Endothelial cell (in vitro differentiated cells): ENCODE measurements around the gene NPHP3. TPM values are rescaled to one million over a fixed set of nuclear protein-coding genes. Genes with fewer than 3 reads are reported as not detected.
"Not testable (repeated sequence)": the region's sequence is repeated elsewhere in the genome, so short reads cannot be mapped to it uniquely, and the experiment has no call there.

ENCODE experiments used
- DNase-seq: peaks from one replicate; pipeline ENCODE4 v3.0.0; 2021; ENCODE audit warnings: low spot score
- H3K27ac Mint-ChIP-seq: one replicate; pipeline ENCODE4 v1.8.0; 2021; ENCODE audit warnings: mixed read lengths, inconsistent platforms; ENCODE audit not compliant: unreplicated experiment
- H3K27me3 Mint-ChIP-seq: one replicate; pipeline ENCODE4 v1.8.0; 2021; ENCODE audit warnings: mild to moderate bottlenecking, moderate library complexity, mixed read lengths, inconsistent platforms; ENCODE audit not compliant: unreplicated experiment
- H3K36me3 Mint-ChIP-seq: one replicate; pipeline ENCODE4 v1.8.0; 2021; ENCODE audit warnings: mild to moderate bottlenecking, low read depth, mixed read lengths, inconsistent platforms; ENCODE audit not compliant: unreplicated experiment
- H3K4me1 Mint-ChIP-seq: one replicate; pipeline ENCODE4 v1.8.0; 2021; ENCODE audit warnings: mild to moderate bottlenecking, mixed read lengths, inconsistent platforms; ENCODE audit not compliant: unreplicated experiment
- H3K4me3 Mint-ChIP-seq: one replicate; pipeline ENCODE4 v1.8.0; 2021; ENCODE audit warnings: mild to moderate bottlenecking, mixed read lengths, inconsistent platforms; ENCODE audit not compliant: unreplicated experiment
- H3K9me3 Mint-ChIP-seq: one replicate; pipeline ENCODE4 v1.8.0; 2021; ENCODE audit warnings: mixed read lengths, inconsistent platforms; ENCODE audit not compliant: unreplicated experiment
- CTCF ChIP-seq: fragments of 200-600 bp; sonication (generic); IDR thresholded peaks from one replicate; pipeline ENCODE4 v1.5.0; 2021; ENCODE audit warnings: antibody characterized with exemption; ENCODE audit not compliant: unreplicated experiment
- total RNA-seq: library from RNA; stranded (reverse); fragmentation: NEBNext Ultra II Directional; extraction: Animal tissue kit (Norgen Biotek cat#: 25700); gene quantifications from one replicate; pipeline ENCODE4 v1.2.1, GENCODE V29; 2021; ENCODE audit not compliant: unreplicated experiment

NPHP3 gene
- total RNA-seq, 1 donor from 2014 or later = 30.0 TPM

- DNase-seq = no peak
- H3K27ac Mint-ChIP-seq = no peak overlapping the region
- H3K9me3 Mint-ChIP-seq = no peaks in the 10 kb centered on the region
- peaks cover 19% of the 10 kb centered on the region for H3K4me1 Mint-ChIP-seq
- no peak overlapping the region for H3K4me3 Mint-ChIP-seq
- H3K36me3 Mint-ChIP-seq = no peaks in the 10 kb centered on the region
- no peak for TF ChIP-seq CTCF
- H3K27me3 Mint-ChIP-seq = peaks cover 3% of the 10 kb centered on the region
Observed at GRCh38 chr3:132650153-132650552, 72.1 kb downstream of the NPHP3 start.

GRCh38 chr3:132645058-132645457, 77.2 kb downstream of the NPHP3 start:
- Mint-ChIP-seq H3K4me1 (peaks cover 31% of the 10 kb centered on the region), H3K4me3 (no peak overlapping the region), H3K36me3 (peaks cover 3% of the 10 kb centered on the region), H3K27ac (no peak overlapping the region), H3K27me3 (peaks cover 3% of the 10 kb centered on the region), H3K9me3 (no peaks in the 10 kb centered on the region)
- no peak for TF ChIP-seq CTCF
- no peak for DNase-seq

GRCh38 chr3:132643366-132643765, 78.8 kb downstream of the NPHP3 start:
- DNase-seq = no peak
- H3K4me1 Mint-ChIP-seq = peaks cover 25% of the 10 kb centered on the region

GRCh38 chr3:132642539-132642847, 79.7 kb downstream of the NPHP3 start:
- DNase-seq = no peak
- Mint-ChIP-seq H3K27me3 (no peaks in the 10 kb centered on the region), H3K9me3 (no peaks in the 10 kb centered on the region), H3K4me3 (no peak overlapping the region), H3K36me3 (peaks cover 12% of the 10 kb centered on the region), H3K27ac (no peak overlapping the region), H3K4me1 (peaks cover 25% of the 10 kb centered on the region)
- TF ChIP-seq CTCF = no peak

More at GRCh38 chr3:132643366-132643765, 78.8 kb downstream of the NPHP3 start:
- no peaks in the 10 kb centered on the region for H3K27me3 Mint-ChIP-seq
- H3K9me3 Mint-ChIP-seq = no peaks in the 10 kb centered on the region
- H3K27ac Mint-ChIP-seq = no peak overlapping the region
- no peak for TF ChIP-seq CTCF
- no peak overlapping the region for H3K4me3 Mint-ChIP-seq
- peaks cover 12% of the 10 kb centered on the region for H3K36me3 Mint-ChIP-seq

GRCh38 chr3:132641837-132642538, 80.2 kb downstream of the NPHP3 start:
- Mint-ChIP-seq H3K4me3 (no peak overlapping the region), H3K27me3 (no peaks in the 10 kb centered on the region), H3K36me3 (peaks cover 12% of the 10 kb centered on the region), H3K27ac (no peak overlapping the region), H3K9me3 (no peaks in the 10 kb centered on the region), H3K4me1 (peaks cover 22% of the 10 kb centered on the region)
- no peak for DNase-seq
- peak; percentile 76 for TF ChIP-seq CTCF

GRCh38 chr3:132641427-132641826, 80.8 kb downstream of the NPHP3 start:
- H3K4me3 Mint-ChIP-seq, H3K27ac Mint-ChIP-seq, DNase-seq, H3K9me3 Mint-ChIP-seq, H3K27me3 Mint-ChIP-seq: not testable (repeated sequence)
- Mint-ChIP-seq H3K36me3 (peaks cover 12% of the 10 kb centered on the region), H3K4me1 (peaks cover 22% of the 10 kb centered on the region)
